PFSK-1 (cell line): ENCODE results near the gene TMEM132D.

Experiments used
- POLR2AphosphoS5 ChIP-seq: IDR thresholded peaks from 2 replicates; pipeline ENCODE4 v1.6.1; 2012; ENCODE audit warnings: low read depth, mild to moderate bottlenecking, control low read depth, low read length, moderate library complexity
- SIN3A ChIP-seq: IDR thresholded peaks from 2 replicates; pipeline ENCODE4 v1.6.1; 2012; ENCODE audit warnings: mild to moderate bottlenecking, low read length, moderate library complexity, borderline replicate concordance; ENCODE audit not compliant: insufficient read depth
- TF ChIP-seq, protein P1 (sequence below), 2 experiments: IDR thresholded peaks; 2 replicates each; pipeline versions ENCODE4 v1.6.1 to v1.8.0; 2011 to 2012; ENCODE audit warnings: low read depth in 2 of 2, low read length in 2 of 2, control low read depth in 1 of 2, inconsistent platforms in 1 of 2, mild to moderate bottlenecking in 1 of 2, moderate library complexity in 1 of 2; ENCODE audit not compliant: insufficient read depth in 1 of 2

DNA sequence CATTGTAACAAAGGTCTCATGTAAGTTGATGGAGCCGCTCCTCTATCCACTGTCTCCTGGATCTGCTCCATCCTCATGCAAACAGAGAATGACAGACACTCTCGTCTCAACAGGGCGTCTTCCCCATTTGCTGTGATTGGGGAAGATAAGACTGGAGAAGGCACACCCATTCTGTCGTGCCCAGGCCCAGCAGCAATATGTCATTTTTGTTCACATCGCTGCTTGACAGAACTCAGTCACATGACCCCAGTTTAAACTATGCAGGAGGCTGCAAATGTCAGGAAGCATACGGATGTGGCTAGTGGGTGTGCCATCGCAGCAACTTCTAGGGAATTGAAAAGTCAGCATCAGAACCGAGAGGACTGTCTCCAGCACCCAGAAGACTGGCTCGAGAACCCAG is 290.5 kb downstream of the TMEM132D start:
- TF ChIP-seq POLR2AphosphoS5 (no peak), SIN3A (no peak)
- TF ChIP-seq, protein P1, sequence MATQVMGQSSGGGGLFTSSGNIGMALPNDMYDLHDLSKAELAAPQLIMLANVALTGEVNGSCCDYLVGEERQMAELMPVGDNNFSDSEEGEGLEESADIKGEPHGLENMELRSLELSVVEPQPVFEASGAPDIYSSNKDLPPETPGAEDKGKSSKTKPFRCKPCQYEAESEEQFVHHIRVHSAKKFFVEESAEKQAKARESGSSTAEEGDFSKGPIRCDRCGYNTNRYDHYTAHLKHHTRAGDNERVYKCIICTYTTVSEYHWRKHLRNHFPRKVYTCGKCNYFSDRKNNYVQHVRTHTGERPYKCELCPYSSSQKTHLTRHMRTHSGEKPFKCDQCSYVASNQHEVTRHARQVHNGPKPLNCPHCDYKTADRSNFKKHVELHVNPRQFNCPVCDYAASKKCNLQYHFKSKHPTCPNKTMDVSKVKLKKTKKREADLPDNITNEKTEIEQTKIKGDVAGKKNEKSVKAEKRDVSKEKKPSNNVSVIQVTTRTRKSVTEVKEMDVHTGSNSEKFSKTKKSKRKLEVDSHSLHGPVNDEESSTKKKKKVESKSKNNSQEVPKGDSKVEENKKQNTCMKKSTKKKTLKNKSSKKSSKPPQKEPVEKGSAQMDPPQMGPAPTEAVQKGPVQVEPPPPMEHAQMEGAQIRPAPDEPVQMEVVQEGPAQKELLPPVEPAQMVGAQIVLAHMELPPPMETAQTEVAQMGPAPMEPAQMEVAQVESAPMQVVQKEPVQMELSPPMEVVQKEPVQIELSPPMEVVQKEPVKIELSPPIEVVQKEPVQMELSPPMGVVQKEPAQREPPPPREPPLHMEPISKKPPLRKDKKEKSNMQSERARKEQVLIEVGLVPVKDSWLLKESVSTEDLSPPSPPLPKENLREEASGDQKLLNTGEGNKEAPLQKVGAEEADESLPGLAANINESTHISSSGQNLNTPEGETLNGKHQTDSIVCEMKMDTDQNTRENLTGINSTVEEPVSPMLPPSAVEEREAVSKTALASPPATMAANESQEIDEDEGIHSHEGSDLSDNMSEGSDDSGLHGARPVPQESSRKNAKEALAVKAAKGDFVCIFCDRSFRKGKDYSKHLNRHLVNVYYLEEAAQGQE (IDR thresholded peaks at IDR 0.05; ENCODE audit: insufficient read depth in 1 of 2, low read depth in 2 of 2, low read length in 2 of 2), result no peak
